Measurements from ENCODE around the gene SLC8A1. TPM values are rescaled to one million over a fixed set of nuclear protein-coding genes. Genes with fewer than 3 reads are reported as not detected.

The SLC8A1 gene
- total RNA-seq, 1 donor from 2014 or later = 5.6 TPM

DNA sequence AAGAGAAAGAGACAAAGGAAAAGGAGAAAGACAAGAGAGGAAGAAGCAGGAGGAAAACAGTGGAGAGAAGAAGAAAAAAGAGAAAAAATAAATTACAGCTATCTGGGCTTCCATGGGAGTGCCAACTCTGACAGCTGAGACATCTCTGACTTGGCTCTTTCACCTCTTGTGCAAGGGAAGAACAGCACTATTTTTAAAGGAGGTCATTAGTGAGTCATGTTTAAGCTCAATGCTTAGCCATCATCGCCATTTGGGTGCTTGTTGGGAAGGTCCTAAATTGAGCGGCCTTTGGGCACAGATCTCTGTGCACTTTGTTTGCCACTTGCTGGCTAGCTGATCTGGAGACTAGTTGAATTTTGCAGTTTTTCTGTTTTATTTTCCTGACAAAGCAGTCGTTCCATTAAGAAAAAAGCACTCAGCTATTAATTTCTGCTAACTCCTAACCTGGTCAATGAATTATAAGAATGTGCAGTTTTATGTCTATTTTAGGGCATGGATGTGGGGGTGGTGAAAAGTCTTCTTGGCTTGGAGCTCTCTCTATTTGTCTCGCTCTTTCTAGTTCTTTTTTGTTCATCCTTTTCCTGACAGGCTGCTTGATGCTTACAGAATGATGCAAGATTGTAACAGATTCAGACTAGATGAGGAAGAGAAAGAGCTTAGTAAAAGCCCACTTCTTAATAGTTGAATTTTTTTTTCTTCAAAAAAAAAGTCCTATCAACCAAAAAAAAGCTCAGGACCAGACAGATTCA, 231.5 kb downstream of the SLC8A1 start:
- DNase-seq (ENCODE audit: low spot score in 2 of 2) = no peak
- no peak overlapping the region for H3K4me3 ChIP-seq
- no peaks in the 10 kb centered on the region for H3K9me3 ChIP-seq
- H3K36me3 ChIP-seq = no peaks in the 10 kb centered on the region
- TF ChIP-seq, protein P1, sequence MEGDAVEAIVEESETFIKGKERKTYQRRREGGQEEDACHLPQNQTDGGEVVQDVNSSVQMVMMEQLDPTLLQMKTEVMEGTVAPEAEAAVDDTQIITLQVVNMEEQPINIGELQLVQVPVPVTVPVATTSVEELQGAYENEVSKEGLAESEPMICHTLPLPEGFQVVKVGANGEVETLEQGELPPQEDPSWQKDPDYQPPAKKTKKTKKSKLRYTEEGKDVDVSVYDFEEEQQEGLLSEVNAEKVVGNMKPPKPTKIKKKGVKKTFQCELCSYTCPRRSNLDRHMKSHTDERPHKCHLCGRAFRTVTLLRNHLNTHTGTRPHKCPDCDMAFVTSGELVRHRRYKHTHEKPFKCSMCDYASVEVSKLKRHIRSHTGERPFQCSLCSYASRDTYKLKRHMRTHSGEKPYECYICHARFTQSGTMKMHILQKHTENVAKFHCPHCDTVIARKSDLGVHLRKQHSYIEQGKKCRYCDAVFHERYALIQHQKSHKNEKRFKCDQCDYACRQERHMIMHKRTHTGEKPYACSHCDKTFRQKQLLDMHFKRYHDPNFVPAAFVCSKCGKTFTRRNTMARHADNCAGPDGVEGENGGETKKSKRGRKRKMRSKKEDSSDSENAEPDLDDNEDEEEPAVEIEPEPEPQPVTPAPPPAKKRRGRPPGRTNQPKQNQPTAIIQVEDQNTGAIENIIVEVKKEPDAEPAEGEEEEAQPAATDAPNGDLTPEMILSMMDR (IDR thresholded peaks at IDR 0.05) = no peak
- intact Hi-C loops (cut with DNase I) = no loop called here
- H3K27ac ChIP-seq = no peak overlapping the region
- H3K4me1 ChIP-seq = peaks cover 0 to 3% of the 10 kb centered on the region in 2 donors
- no peaks in the 10 kb centered on the region for H3K27me3 ChIP-seq

DNA sequence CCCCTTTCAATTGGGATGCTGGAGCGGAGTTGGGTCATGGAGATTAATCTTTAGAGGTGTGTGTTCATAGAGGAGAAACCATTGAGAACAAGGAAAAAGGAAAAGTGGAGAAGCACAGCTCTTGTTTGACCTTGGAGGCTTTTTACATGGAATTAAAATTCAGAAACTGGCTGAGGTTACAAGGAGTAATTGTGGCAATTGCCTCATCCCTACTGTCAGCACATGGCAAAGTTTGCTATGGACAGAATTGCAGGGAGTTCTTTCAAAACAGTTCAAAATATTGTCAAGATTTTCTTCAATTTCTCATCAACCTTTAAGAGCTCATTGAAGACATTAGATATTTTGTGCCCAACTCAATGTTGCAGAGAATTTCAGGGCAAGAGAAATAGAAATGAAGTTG, 232.7 kb downstream of the SLC8A1 start:
- intact Hi-C loops (cut with DNase I) = loop anchor here (10.0 kb wide), 1 partner anchor 336 kb away; no protein-coding TSS in a partner anchor

DNA sequence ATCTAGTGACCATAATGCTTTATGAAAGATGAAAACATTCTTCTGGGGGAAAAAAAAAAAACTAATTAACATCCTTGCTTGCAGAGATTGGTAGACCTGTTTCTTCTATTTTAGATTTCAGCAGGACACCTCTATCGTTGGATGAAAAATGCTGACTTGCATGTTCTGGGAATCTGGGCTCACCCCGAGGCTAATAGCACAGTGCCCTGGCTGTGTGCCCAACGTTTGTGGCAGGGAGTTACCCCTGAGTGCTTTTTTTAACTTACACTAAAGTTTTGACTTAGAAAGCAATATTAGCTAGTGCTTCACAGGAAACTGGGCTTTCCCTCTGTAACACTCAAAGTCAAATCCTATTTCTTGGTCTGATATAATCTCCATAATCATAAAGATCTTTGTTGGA, 233.2 kb downstream of the SLC8A1 start:
- no peaks in the 10 kb centered on the region for H3K9me3 ChIP-seq
- H3K4me3 ChIP-seq = no peak overlapping the region
- no peak overlapping the region for H3K27ac ChIP-seq
- TF ChIP-seq, protein P1 (IDR thresholded peaks at IDR 0.05) = no peak
- peaks cover 0 to 3% of the 10 kb centered on the region in 2 donors for H3K4me1 ChIP-seq
- intact Hi-C loops (cut with DNase I) = loop anchor here (10.0 kb wide), 1 partner anchor 336 kb away; no protein-coding TSS in a partner anchor
- H3K27me3 ChIP-seq = no peaks in the 10 kb centered on the region
- DNase-seq (ENCODE audit: low spot score in 2 of 2) = no peak
- H3K36me3 ChIP-seq = no peaks in the 10 kb centered on the region

More for the DNA sequence above, 232.7 kb downstream of the SLC8A1 start:
- H3K36me3 ChIP-seq = no peaks in the 10 kb centered on the region
- H3K9me3 ChIP-seq = no peaks in the 10 kb centered on the region
- peaks cover 0 to 3% of the 10 kb centered on the region in 2 donors for H3K4me1 ChIP-seq
- H3K4me3 ChIP-seq = no peak overlapping the region
- H3K27me3 ChIP-seq = no peaks in the 10 kb centered on the region
- no peak overlapping the region for H3K27ac ChIP-seq
- no peak for DNase-seq (ENCODE audit: low spot score in 2 of 2)
- TF ChIP-seq, protein P1 (IDR thresholded peaks at IDR 0.05) = no peak

DNA sequence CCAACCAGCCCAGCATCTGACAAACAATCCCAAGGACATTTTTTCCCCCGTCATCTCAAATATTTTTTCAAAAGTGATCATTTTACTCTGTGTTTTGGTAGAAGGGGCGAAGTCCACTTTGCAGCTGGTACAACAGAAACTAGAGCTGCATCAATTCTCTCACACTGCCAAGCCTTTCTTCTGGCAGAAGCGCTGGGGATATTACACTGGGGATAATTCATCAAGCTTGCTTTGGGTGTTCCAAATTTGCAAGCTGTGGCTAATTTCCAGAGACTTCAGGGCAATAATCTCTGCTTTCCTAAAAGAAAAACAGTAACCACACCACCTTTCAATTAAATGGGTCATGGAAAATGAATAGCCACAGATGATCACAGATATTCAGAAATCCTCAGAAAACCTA, 238.3 kb downstream of the SLC8A1 start:
- Histone ChIP-seq H3K27ac (no peak overlapping the region), H3K27me3 (no peaks in the 10 kb centered on the region), H3K4me1 (no peaks in the 10 kb centered on the region), H3K4me3 (no peak overlapping the region), H3K9me3 (no peaks in the 10 kb centered on the region), H3K36me3 (no peaks in the 10 kb centered on the region)
- TF ChIP-seq, protein P1 (IDR thresholded peaks at IDR 0.05) = no peak
- intact Hi-C loops (cut with DNase I) = loop anchor here (10.0 kb wide), 1 partner anchor 341 kb away; no protein-coding TSS in a partner anchor
- no peak for DNase-seq (ENCODE audit: low spot score in 2 of 2)

DNA sequence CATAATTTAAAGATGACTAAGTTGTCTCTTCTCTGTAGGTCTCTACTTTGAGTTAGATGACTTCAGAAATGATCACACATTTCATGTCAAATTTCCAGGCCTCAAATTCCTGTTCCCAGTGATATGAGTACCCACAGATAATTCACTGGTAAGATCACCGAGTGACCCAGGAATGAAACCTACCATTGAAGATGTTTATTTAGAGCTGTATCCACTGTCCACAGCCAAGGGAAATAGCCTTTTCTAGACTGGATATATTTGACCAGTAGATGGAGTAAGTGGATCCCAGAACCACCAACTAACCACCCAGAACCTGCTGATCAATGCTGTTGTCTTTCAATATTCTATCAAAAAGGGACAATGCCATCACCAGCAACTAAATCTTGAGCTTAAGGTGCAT, 238.8 kb downstream of the SLC8A1 start:
- intact Hi-C loops (cut with DNase I) = loop anchor here (10.0 kb wide), 1 partner anchor 342 kb away; no protein-coding TSS in a partner anchor

More for the DNA sequence above, 238.8 kb downstream of the SLC8A1 start:
- TF ChIP-seq, protein P1 (IDR thresholded peaks at IDR 0.05) = peak; percentile 5 to 38 (median 34)
- H3K27me3 ChIP-seq = no peaks in the 10 kb centered on the region
- no peak overlapping the region for H3K4me3 ChIP-seq
- H3K36me3 ChIP-seq = no peaks in the 10 kb centered on the region
- H3K9me3 ChIP-seq = no peaks in the 10 kb centered on the region
- DNase-seq (ENCODE audit: low spot score in 2 of 2) = no peak
- no peaks in the 10 kb centered on the region for H3K4me1 ChIP-seq
- H3K27ac ChIP-seq = no peak overlapping the region
